HepG2 (cell line): ENCODE measurements around the gene ATG2A. TPM values are rescaled to one million over a fixed set of nuclear protein-coding genes. Genes with fewer than 3 reads are reported as not detected.

Experiments used
- ARNT2 ChIP-seq: sonication (generic); formaldehyde crosslinking; IDR thresholded peaks from 2 replicates; pipeline ENCODE4 v1.8.0; 2022; ENCODE audit warnings: mild to moderate bottlenecking, low read depth, missing genetic modification reagents, moderate library complexity
- HCFC1 ChIP-seq: fragments of 150-350 bp; IDR thresholded peaks from 2 replicates; pipeline ENCODE4 v1.6.1; 2014; ENCODE audit warnings: low read depth, low read length
- SNAI1 ChIP-seq: sonication (generic); formaldehyde crosslinking; IDR thresholded peaks from 2 replicates; pipeline ENCODE4 v1.5.0; 2020; ENCODE audit warnings: mild to moderate bottlenecking, missing genetic modification reagents, borderline replicate concordance
- SRY ChIP-seq: sonication (generic); formaldehyde crosslinking; IDR thresholded peaks from 2 replicates; pipeline ENCODE4 v1.8.0; 2022; ENCODE audit warnings: mild to moderate bottlenecking, missing genetic modification reagents
- TMF1 ChIP-seq: sonication (generic); formaldehyde crosslinking; IDR thresholded peaks from 2 replicates; pipeline ENCODE4 v1.8.1; 2022; ENCODE audit warnings: low read depth, missing genetic modification reagents
- ZNF672 ChIP-seq: sonication (generic); formaldehyde crosslinking; IDR thresholded peaks from 2 replicates; pipeline ENCODE4 v1.8.1; 2022; ENCODE audit warnings: missing genetic modification reagents
- ZNF772 ChIP-seq: sonication (generic); formaldehyde crosslinking; IDR thresholded peaks from 2 replicates; pipeline ENCODE4 v1.5.0; 2020; ENCODE audit warnings: mild to moderate bottlenecking, missing genetic modification reagents
- polyA plus RNA-seq, 8 experiments: library from polyadenylated mRNA; depleted of rRNA in 3 of 8; stranded (reverse) in 7 of 8; unstranded in 1 of 8; fragments of >200 nt; fragmentation: Illumina TruSeq in 4 of 8; extraction: Trizol in 4 of 8; gene quantifications; 2 replicates each; pipeline versions ENCODE4 v1.2.1 to v1.2.3, GENCODE V29; 2011 to 2016; ENCODE audit warnings: low read depth in 4 of 8, missing spikeins in 1 of 8, mixed read lengths in 1 of 8; ENCODE audit not compliant: insufficient read depth in 1 of 8
- total RNA-seq, 5 experiments: library from RNA; depleted of rRNA; stranded (reverse); fragments of >200 nt; fragmentation: Illumina TruSeq; extraction: Trizol; gene quantifications; 2 replicates each; pipeline ENCODE4 v1.2.3, GENCODE V29; 2016; ENCODE audit warnings: low read depth in 1 of 5
- TF ChIP-seq, protein P1 (sequence below): sonication (generic); formaldehyde crosslinking; IDR thresholded peaks from 2 replicates; pipeline ENCODE4 v1.8.0; 2022; ENCODE audit warnings: missing genetic modification reagents, mild to moderate bottlenecking, inconsistent platforms, borderline replicate concordance
- TF ChIP-seq, protein P2 (sequence below): sonication (generic); formaldehyde crosslinking; IDR thresholded peaks from 2 replicates; pipeline ENCODE4 v1.9.0; 2021; ENCODE audit warnings: mild to moderate bottlenecking, missing genetic modification reagents

The ATG2A gene
- total and polyA plus RNA-seq, 2 of the 13 experiments (the other 11 are each of a cell fraction or from before 2014, with no cell fraction given), result 6.7 to 8.0 TPM

DNA sequence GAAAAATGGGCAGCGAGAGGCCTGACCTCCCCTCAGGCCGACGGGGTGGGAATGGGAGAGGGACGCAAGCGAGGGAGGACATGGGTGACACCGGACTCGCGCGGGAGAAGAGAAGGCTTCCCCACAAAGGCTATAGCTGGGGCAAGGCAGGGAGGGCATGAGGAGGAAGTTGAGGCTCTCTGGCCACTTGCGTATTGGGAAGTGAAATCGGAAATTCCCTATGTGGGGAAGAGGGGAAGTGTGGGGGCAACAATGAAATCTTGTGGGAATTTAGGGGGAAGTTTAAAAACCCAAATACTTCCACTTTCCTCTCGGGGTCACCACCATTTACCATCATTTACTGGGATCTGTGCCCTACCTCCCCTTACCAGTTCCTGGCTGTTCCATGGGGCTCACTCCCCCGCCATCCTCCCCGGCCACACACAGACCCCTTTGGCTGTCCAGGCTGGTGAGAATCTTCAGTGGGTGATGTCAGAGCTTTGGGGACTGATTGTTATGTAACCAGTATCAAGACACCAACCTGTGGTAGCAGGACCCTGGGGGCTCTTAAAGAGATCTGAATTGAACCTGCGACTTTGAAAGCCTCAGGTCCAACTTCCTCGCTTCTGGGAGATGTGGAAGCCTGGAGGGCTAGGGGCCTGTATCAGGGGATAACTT lies 37.6 kb downstream of the ATG2A start (continued):
- TF ChIP-seq SNAI1 (CRISPR knock-in tag), result 0 out of 2 replicates have a peak, but pooled peaks have one; percentile 12
- TF ChIP-seq ZNF672 (CRISPR knock-in tag), result 0 out of 2 replicates have a peak, but pooled peaks have one; percentile 28
- no peak for TF ChIP-seq ARNT2 (CRISPR knock-in tag)
- TF ChIP-seq, protein P1, sequence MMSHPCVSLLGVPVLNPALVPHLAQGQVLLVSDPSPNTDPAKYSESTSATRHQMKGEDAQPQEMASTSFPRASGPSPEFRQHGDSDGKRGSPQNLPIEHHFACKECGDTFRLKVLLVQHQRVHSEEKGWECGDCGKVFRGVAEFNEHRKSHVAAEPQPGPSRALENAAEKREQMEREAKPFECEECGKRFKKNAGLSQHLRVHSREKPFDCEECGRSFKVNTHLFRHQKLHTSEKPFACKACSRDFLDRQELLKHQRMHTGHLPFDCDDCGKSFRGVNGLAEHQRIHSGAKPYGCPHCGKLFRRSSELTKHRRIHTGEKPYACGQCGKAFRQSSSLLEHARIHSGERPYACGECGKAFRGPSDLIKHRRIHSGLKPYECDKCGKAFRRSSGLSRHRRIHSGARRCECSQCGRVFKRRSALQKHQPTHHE (CRISPR knock-in tag), result no peak
- no peak for TF ChIP-seq HCFC1
- TF ChIP-seq, protein P2, sequence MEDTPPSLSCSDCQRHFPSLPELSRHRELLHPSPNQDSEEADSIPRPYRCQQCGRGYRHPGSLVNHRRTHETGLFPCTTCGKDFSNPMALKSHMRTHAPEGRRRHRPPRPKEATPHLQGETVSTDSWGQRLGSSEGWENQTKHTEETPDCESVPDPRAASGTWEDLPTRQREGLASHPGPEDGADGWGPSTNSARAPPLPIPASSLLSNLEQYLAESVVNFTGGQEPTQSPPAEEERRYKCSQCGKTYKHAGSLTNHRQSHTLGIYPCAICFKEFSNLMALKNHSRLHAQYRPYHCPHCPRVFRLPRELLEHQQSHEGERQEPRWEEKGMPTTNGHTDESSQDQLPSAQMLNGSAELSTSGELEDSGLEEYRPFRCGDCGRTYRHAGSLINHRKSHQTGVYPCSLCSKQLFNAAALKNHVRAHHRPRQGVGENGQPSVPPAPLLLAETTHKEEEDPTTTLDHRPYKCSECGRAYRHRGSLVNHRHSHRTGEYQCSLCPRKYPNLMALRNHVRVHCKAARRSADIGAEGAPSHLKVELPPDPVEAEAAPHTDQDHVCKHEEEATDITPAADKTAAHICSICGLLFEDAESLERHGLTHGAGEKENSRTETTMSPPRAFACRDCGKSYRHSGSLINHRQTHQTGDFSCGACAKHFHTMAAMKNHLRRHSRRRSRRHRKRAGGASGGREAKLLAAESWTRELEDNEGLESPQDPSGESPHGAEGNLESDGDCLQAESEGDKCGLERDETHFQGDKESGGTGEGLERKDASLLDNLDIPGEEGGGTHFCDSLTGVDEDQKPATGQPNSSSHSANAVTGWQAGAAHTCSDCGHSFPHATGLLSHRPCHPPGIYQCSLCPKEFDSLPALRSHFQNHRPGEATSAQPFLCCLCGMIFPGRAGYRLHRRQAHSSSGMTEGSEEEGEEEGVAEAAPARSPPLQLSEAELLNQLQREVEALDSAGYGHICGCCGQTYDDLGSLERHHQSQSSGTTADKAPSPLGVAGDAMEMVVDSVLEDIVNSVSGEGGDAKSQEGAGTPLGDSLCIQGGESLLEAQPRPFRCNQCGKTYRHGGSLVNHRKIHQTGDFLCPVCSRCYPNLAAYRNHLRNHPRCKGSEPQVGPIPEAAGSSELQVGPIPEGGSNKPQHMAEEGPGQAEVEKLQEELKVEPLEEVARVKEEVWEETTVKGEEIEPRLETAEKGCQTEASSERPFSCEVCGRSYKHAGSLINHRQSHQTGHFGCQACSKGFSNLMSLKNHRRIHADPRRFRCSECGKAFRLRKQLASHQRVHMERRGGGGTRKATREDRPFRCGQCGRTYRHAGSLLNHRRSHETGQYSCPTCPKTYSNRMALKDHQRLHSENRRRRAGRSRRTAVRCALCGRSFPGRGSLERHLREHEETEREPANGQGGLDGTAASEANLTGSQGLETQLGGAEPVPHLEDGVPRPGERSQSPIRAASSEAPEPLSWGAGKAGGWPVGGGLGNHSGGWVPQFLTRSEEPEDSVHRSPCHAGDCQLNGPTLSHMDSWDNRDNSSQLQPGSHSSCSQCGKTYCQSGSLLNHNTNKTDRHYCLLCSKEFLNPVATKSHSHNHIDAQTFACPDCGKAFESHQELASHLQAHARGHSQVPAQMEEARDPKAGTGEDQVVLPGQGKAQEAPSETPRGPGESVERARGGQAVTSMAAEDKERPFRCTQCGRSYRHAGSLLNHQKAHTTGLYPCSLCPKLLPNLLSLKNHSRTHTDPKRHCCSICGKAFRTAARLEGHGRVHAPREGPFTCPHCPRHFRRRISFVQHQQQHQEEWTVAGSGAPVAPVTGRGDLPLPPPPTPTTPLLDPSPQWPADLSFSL (CRISPR knock-in tag), result no peak
- TF ChIP-seq ZNF772 (CRISPR knock-in tag), result peak; percentile 6; the same call in 1 of the 2 replicates
- TF ChIP-seq SRY (CRISPR knock-in tag), result no peak
- 0 out of 2 replicates have a peak, but pooled peaks have one; percentile 22 for TF ChIP-seq TMF1 (CRISPR knock-in tag)
